GM21423 (cell line): ENCODE data around the gene PIK3C3.
A peak's percentile ranks its signal among the peaks of the same experiment; 100 is the strongest.

Experiments used
- ATAC-seq: cut with Tn5 transposase; IDR thresholded peaks from one replicate; pipeline ENCODE4 v1.9.1; 2021; ENCODE audit warnings: mild to moderate bottlenecking, moderate library complexity; ENCODE audit not compliant: unreplicated experiment

Gene PIK3C3

DNA sequence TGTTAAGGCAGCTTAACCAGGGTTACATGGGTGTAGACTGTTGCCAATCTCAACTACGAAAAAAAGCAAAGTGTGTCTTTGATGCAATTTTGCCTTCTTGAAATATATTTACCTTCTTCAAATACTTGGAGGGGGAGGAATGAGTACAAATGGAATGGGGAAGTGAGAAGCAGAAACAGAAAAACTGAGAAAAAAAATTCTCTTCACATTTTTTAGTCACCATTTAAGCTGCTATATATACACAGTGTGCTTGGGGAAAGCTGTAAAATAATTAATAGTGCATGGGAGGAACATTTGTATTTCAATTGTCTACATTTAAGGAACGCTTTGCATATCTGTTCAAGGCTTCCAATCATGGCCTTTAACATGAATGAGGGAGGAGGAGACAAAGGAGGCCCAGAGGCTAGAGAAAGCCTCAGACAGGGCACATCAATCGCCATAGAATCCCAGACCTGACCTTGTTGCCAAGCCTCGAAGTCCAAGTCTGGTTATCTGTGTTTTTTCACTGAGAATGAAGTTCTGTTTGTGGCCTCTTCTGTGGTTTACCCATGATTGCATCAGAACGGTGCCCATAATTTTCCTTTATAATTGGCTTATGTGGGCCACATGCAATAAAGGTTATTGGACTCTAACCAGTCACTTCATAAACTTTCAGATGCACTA lies 158.6 kb downstream of the PIK3C3 start:
- ATAC-seq, result peak; percentile 50

DNA sequence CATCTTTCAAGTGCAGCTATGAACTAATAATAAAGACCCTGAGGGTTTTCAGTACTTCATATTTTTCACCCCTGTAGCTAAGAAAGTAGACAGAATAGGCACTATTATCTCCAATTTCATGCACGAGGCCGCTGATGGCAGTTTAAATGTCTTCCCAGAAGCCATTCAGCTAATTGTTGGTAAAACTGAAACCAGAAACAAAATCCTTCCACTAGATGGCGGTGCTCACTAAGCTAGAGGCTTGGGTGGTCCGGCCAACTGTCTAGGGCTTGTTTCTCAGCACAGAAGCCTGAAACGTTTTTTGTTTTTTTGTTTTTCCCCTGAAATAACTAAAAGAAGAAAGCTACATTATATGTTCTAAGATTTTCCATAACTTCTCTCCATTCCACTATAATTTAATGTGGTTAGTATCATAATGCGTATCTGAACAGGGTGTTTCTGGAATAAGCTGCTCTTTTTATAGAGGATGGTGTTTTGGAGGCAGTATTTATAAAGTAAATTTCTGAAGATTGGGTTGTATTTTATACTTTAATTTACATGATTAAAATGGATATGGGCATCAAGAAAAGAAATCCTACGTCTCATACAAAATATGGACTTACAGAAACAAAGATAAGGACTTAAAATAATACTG lies 159.4 kb downstream of the PIK3C3 start:
- ATAC-seq, result peak; percentile 87

DNA sequence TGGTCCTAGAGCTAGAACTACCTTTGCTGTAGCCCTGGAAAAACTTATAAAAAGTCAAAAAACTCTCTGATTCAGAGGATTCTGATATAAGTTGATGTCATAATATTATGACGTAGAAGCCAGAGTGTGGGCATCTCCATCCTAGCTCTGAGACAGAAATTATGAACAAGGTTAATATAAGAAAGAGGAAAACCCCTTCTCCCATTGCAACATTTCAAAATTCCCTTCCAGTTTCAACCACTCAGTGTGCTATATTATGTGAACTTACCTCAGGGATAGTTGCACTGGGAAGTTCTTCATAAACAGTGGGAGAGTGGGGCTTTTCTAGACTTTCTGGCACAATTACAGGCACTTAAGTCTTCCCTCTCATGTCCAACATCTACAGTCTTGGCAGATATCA lies 171.6 kb downstream of the PIK3C3 start:
- no peak for ATAC-seq

DNA sequence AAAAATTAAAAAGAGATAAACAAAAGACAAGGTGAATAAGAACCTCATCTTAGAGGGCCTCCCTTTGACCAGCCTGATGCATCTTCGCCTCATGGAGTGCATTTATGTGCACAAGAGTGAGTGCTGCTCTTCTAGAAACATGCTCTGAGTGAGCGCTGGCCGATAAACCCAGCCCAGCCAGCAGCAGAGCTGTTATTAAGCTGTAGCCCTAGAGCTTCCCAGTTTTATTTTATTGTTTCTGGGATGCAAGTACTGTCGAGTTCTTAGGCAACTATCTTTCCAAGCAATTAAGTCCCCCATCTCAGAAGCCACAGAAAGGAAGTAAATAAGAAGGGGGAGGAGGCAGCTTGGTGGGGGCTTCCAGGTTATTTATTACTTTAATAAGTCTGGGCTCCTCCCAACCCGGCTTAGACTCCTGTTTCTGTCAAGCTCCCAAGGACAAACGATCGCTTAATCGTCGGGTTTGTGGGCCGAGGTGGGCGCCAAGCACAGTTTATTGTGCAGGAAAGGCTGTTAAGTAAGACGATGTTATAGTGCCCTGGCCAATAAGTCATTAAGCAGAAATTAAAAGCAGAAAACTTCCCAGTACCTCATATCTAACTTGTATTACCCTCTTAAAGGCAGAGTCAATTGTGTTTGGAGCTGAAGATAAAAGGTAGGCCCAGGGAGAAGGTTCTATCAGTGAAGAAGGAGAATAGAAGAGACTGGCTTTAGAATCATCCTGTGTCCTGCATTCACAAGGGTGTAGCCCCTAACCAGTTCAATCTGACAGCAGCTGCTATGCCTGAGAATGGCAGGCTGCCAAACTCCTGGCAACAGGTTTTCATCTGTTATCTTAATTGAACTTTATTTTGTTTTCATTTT lies 176.3 kb downstream of the PIK3C3 start:
- no peak for ATAC-seq

- no peak for ATAC-seq
Measured at GRCh38 chr18:42131930-42132244, 176.9 kb downstream of the PIK3C3 start.
